SK-N-SH treated with all-trans-retinoic acid at 6 μM for 48 hours (cell line): ENCODE measurements around the gene HSCB.

Source experiments
- ATAC-seq: fragments of 200-7000 bp; cut with Tn5 transposase; 3 replicates; pipeline ENCODE4 v1.9.1; 2020; ENCODE audit warnings: mild to moderate bottlenecking, moderate library complexity
- ARNTL ChIP-seq: fragments of 450-650 bp; formaldehyde crosslinking; IDR thresholded peaks from 2 replicates; pipeline ENCODE4 v1.5.0; 2020; ENCODE audit warnings: low read depth, mild to moderate bottlenecking, moderate library complexity, borderline replicate concordance
- CSDC2 ChIP-seq: fragments of 250-450 bp; sonication (Bioruptor Pico); IDR thresholded peaks from 2 replicates; pipeline ENCODE4 v1.5.0; 2020; ENCODE audit warnings: mild to moderate bottlenecking, moderate library complexity
- ESRRG ChIP-seq: fragments of 250-450 bp; sonication (Bioruptor Pico); IDR thresholded peaks from 2 replicates; pipeline ENCODE4 v1.6.1; 2021; ENCODE audit warnings: mild to moderate bottlenecking
- GLIS3 ChIP-seq: fragments of 250-450 bp; sonication (Bioruptor Pico); IDR thresholded peaks from 2 replicates; pipeline ENCODE4 v1.5.0; 2020; ENCODE audit warnings: mild to moderate bottlenecking, moderate library complexity
- ISL1 ChIP-seq: fragments of 250-450 bp; sonication (Bioruptor Pico); IDR thresholded peaks from 2 replicates; pipeline ENCODE4 v2.1.2; 2022; ENCODE audit warnings: mild to moderate bottlenecking, moderate library complexity
- OSR1 ChIP-seq: fragments of 250-450 bp; sonication (Bioruptor Pico); IDR thresholded peaks from 2 replicates; pipeline ENCODE4 v1.8.0; 2022; ENCODE audit warnings: moderate library complexity, mild to moderate bottlenecking, inconsistent platforms
- PPARA ChIP-seq: fragments of 250-450 bp; sonication (Bioruptor Pico); IDR thresholded peaks from 2 replicates; pipeline ENCODE4 v1.5.0; 2020; ENCODE audit warnings: mild to moderate bottlenecking, borderline replicate concordance
- RARB ChIP-seq: fragments of 250-450 bp; sonication (Bioruptor Pico); IDR thresholded peaks from 2 replicates; pipeline ENCODE4 v1.8.0; 2021; ENCODE audit warnings: mild to moderate bottlenecking, moderate library complexity
- SNAI2 ChIP-seq: fragments of 250-450 bp; sonication (Bioruptor Pico); IDR thresholded peaks from 2 replicates; pipeline ENCODE4 v1.5.0; 2020; ENCODE audit warnings: mild to moderate bottlenecking, moderate library complexity
- TCF4 ChIP-seq: fragments of 250-450 bp; sonication (Bioruptor Pico); IDR thresholded peaks from 2 replicates; pipeline ENCODE4 v1.8.0; 2021; ENCODE audit warnings: mild to moderate bottlenecking, moderate library complexity, borderline replicate concordance
- TOX ChIP-seq: fragments of 250-450 bp; sonication (Bioruptor Pico); IDR thresholded peaks from 2 replicates; pipeline ENCODE4 v1.8.0; 2021; ENCODE audit warnings: mild to moderate bottlenecking, moderate library complexity, borderline replicate concordance
- ZC3H10 ChIP-seq: fragments of 250-450 bp; sonication (Bioruptor Pico); IDR thresholded peaks from 2 replicates; pipeline ENCODE4 v1.5.1; 2021; ENCODE audit warnings: mild to moderate bottlenecking, moderate library complexity
- ZFP3 ChIP-seq: fragments of 250-450 bp; sonication (Bioruptor Pico); IDR thresholded peaks from 2 replicates; pipeline ENCODE4 v1.5.0; 2020; ENCODE audit warnings: mild to moderate bottlenecking, moderate library complexity
- ZFP30 ChIP-seq: fragments of 450-650 bp; formaldehyde crosslinking; IDR thresholded peaks from 2 replicates; pipeline ENCODE4 v1.5.0; 2022; ENCODE audit warnings: mild to moderate bottlenecking, moderate library complexity
- ZNF565 ChIP-seq: fragments of 450-650 bp; formaldehyde crosslinking; conservative IDR thresholded peaks from 2 replicates; pipeline ENCODE4 v1.5.0; 2020; ENCODE audit warnings: low read depth, mild to moderate bottlenecking, moderate library complexity
- ZNF70 ChIP-seq: fragments of 450-650 bp; formaldehyde crosslinking; IDR thresholded peaks from 2 replicates; pipeline ENCODE4 v1.5.0; 2020; ENCODE audit warnings: mild to moderate bottlenecking, moderate library complexity
- ZNF8 ChIP-seq: fragments of 450-650 bp; formaldehyde crosslinking; IDR thresholded peaks from 2 replicates; pipeline ENCODE4 v1.5.0; 2020; ENCODE audit warnings: mild to moderate bottlenecking, moderate library complexity
- TF ChIP-seq, protein P1 (sequence below): fragments of 250-450 bp; sonication (Bioruptor Pico); IDR thresholded peaks from 2 replicates; pipeline ENCODE4 v1.5.1; 2020; ENCODE audit warnings: low read depth, mild to moderate bottlenecking, moderate library complexity
- TF ChIP-seq, protein P2 (sequence below): fragments of 250-450 bp; sonication (Bioruptor Pico); IDR thresholded peaks from 2 replicates; pipeline ENCODE4 v1.8.0; 2021; ENCODE audit warnings: low read depth, mild to moderate bottlenecking, moderate library complexity, borderline replicate concordance
- TF ChIP-seq, protein P3 (sequence below): fragments of 250-450 bp; sonication (Bioruptor Pico); IDR thresholded peaks from 2 replicates; pipeline ENCODE4 v1.5.0; 2020; ENCODE audit warnings: mild to moderate bottlenecking, moderate library complexity
- TF ChIP-seq, protein P4 (sequence below): fragments of 250-450 bp; sonication (Bioruptor Pico); IDR thresholded peaks from 2 replicates; pipeline ENCODE4 v1.8.0; 2020; ENCODE audit warnings: mild to moderate bottlenecking, moderate library complexity, borderline replicate concordance

The HSCB gene

DNA sequence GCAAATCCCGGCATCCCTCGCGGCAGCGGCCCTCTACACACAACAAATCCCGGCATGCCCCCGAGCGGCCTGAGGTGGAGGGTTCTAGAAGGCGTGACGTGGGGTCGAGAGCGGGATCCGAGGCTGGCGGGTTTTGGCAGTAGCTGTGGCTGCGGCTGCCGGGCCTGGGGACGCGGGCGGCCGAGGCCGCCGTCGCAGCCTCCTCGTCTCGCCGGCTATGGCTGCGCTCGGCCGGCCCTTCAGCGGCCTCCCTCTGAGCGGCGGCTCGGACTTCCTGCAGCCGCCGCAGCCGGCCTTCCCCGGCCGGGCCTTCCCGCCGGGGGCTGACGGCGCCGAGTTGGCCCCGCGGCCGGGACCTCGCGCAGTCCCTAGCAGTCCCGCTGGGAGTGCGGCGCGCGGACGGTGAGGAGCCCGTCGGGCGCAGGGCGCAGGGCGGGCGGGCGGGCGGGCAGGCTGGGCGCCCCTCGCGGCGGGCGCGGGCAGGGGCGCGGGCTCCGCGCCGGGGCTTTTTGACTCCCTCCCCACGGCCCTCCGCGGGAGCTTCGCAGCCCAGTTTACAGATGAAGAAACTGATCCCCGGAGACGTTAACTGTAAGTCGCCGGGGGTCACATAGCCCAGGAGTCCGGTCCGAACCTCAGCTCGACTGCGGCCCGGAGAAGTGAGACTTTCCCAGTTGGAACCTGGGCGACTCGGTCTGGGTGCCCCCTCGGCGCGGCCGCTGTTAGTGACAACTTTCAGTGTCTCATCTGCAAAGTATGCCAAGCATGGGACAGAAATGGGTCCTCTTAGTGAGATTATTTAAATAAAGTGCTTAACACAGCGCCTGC, 31.0 kb downstream of the HSCB start, which contains the start of gene CCDC117:
TSS of gene CCDC117 (plus strand) at position 63 of the 828 bp plus-strand sequence. CDS start at position 218, 155 bp downstream.
- no peak for TF ChIP-seq GLIS3
- TF ChIP-seq RARB (CRISPR knock-in tag) = no peak
- TF ChIP-seq TCF4 (CRISPR knock-in tag) = no peak
- TF ChIP-seq ZNF70 = no peak
- TF ChIP-seq ISL1 (CRISPR knock-in tag) = 0 out of 2 replicates have a peak, but pooled peaks have one; percentile 19
- TF ChIP-seq SNAI2 = no peak
- TF ChIP-seq ZFP3 = peak; percentile 88
- peak; percentile 96 for ATAC-seq

DNA sequence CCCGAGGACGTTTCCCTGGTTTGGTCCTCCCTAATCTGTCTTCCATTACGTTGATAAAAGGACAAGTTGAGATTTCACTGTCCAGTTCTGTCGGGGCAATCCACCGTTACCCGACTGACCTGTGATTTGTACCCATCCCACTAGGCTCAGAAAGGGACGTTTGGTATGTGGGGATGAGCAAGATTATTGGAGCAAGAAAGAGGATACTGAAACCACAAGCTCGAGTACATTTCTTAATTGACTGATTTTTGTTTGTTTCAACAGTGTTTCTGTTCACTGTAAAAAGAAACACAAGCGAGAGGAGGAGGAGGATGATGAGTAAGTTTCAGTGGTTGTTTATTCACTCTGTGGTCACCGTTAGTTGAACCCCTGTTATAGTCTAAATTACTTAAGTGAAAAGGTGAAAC, 31.6 kb downstream of the HSCB start:
- no peak; the same call in 2 of the 3 replicates for ATAC-seq
- TF ChIP-seq TOX (CRISPR knock-in tag) (no peak), ZNF70 (no peak), GLIS3 (no peak), ZFP30 (no peak), ARNTL (CRISPR knock-in tag) (no peak), TCF4 (CRISPR knock-in tag) (no peak), ISL1 (CRISPR knock-in tag) (no peak), CSDC2 (CRISPR knock-in tag) (no peak), ZC3H10 (CRISPR knock-in tag) (no peak), PPARA (CRISPR knock-in tag) (no peak), RARB (CRISPR knock-in tag) (no peak), ZFP3 (no peak), ESRRG (CRISPR knock-in tag) (no peak), OSR1 (no peak), ZNF8 (CRISPR knock-in tag) (no peak), ZNF565 (CRISPR knock-in tag) (no peak)
- TF ChIP-seq, protein P1, sequence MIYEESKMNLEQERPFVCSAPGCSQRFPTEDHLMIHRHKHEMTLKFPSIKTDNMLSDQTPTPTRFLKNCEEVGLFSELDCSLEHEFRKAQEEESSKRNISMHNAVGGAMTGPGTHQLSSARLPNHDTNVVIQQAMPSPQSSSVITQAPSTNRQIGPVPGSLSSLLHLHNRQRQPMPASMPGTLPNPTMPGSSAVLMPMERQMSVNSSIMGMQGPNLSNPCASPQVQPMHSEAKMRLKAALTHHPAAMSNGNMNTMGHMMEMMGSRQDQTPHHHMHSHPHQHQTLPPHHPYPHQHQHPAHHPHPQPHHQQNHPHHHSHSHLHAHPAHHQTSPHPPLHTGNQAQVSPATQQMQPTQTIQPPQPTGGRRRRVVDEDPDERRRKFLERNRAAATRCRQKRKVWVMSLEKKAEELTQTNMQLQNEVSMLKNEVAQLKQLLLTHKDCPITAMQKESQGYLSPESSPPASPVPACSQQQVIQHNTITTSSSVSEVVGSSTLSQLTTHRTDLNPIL = no peak
- TF ChIP-seq, protein P2, sequence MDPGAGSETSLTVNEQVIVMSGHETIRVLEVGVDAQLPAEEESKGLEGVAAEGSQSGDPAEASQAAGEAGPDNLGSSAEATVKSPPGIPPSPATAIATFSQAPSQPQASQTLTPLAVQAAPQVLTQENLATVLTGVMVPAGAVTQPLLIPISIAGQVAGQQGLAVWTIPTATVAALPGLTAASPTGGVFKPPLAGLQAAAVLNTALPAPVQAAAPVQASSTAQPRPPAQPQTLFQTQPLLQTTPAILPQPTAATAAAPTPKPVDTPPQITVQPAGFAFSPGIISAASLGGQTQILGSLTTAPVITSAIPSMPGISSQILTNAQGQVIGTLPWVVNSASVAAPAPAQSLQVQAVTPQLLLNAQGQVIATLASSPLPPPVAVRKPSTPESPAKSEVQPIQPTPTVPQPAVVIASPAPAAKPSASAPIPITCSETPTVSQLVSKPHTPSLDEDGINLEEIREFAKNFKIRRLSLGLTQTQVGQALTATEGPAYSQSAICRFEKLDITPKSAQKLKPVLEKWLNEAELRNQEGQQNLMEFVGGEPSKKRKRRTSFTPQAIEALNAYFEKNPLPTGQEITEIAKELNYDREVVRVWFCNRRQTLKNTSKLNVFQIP (CRISPR knock-in tag) = no peak
- TF ChIP-seq, protein P3, sequence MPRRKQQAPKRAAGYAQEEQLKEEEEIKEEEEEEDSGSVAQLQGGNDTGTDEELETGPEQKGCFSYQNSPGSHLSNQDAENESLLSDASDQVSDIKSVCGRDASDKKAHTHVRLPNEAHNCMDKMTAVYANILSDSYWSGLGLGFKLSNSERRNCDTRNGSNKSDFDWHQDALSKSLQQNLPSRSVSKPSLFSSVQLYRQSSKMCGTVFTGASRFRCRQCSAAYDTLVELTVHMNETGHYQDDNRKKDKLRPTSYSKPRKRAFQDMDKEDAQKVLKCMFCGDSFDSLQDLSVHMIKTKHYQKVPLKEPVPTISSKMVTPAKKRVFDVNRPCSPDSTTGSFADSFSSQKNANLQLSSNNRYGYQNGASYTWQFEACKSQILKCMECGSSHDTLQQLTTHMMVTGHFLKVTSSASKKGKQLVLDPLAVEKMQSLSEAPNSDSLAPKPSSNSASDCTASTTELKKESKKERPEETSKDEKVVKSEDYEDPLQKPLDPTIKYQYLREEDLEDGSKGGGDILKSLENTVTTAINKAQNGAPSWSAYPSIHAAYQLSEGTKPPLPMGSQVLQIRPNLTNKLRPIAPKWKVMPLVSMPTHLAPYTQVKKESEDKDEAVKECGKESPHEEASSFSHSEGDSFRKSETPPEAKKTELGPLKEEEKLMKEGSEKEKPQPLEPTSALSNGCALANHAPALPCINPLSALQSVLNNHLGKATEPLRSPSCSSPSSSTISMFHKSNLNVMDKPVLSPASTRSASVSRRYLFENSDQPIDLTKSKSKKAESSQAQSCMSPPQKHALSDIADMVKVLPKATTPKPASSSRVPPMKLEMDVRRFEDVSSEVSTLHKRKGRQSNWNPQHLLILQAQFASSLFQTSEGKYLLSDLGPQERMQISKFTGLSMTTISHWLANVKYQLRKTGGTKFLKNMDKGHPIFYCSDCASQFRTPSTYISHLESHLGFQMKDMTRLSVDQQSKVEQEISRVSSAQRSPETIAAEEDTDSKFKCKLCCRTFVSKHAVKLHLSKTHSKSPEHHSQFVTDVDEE = no peak
- TF ChIP-seq, protein P4, sequence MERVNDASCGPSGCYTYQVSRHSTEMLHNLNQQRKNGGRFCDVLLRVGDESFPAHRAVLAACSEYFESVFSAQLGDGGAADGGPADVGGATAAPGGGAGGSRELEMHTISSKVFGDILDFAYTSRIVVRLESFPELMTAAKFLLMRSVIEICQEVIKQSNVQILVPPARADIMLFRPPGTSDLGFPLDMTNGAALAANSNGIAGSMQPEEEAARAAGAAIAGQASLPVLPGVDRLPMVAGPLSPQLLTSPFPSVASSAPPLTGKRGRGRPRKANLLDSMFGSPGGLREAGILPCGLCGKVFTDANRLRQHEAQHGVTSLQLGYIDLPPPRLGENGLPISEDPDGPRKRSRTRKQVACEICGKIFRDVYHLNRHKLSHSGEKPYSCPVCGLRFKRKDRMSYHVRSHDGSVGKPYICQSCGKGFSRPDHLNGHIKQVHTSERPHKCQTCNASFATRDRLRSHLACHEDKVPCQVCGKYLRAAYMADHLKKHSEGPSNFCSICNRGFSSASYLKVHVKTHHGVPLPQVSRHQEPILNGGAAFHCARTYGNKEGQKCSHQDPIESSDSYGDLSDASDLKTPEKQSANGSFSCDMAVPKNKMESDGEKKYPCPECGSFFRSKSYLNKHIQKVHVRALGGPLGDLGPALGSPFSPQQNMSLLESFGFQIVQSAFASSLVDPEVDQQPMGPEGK = no peak

DNA sequence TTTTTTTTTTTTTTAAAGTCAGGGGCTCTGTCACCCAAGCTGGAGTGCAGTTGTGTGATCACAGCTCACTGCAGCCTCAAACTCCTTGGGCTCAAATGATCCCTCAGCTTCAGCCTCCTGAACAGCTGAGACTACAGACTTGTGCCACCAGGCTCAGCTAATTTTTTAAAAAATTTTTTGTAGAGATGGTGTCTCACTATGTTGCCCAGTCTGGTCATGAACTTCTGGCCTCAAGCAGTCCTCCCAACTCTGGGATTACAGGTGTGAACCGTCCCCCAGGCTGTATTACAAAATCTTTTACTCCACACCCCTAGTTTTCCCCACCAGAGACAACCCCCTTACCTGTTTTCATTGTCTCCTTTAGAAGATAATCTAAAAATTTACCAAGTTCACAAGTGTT, 32.5 kb downstream of the HSCB start:
- no peak for ATAC-seq
- no peak for TF ChIP-seq TOX (CRISPR knock-in tag)
- TF ChIP-seq, protein P2 (CRISPR knock-in tag) = no peak
- TF ChIP-seq, protein P1 = no peak
- TF ChIP-seq ZNF8 (CRISPR knock-in tag) = no peak
- TF ChIP-seq OSR1 = no peak
- TF ChIP-seq CSDC2 (CRISPR knock-in tag) = no peak
- TF ChIP-seq ZFP30 = no peak
- no peak for TF ChIP-seq ZNF70
